Neural cell (in vitro differentiated cells): ENCODE measurements around the gene TAF1L. TPM values are rescaled to one million over a fixed set of nuclear protein-coding genes. Genes with fewer than 3 reads are reported as not detected.
A peak's percentile ranks its signal among the peaks of the same experiment; 100 is the strongest.

Experiments
- H2AFZ ChIP-seq: fragments of 200-600, 300-800 bp; sonication (generic), shearing (Covaris generic); 2 replicates; pipeline ENCODE4 v1.6.0; 2014; ENCODE audit warnings: low read depth, mild to moderate bottlenecking, antibody characterized with exemption, low read length, moderate library complexity
- H3F3A ChIP-seq: fragments of 200-600 bp; shearing (Covaris generic); 2 replicates; pipeline ENCODE4 v1.6.1; 2016; ENCODE audit warnings: mild to moderate bottlenecking, moderate library complexity, mixed read lengths, antibody characterized with exemption, low read length; ENCODE audit not compliant: insufficient read depth, poor library complexity, severe bottlenecking
- H3K27ac ChIP-seq: fragments of 200-600, 300-800 bp; sonication (generic), shearing (Covaris generic); 2 replicates; pipeline ENCODE4 v1.5.1; 2014; ENCODE audit warnings: mild to moderate bottlenecking, low read length, moderate library complexity
- H3K27me3 ChIP-seq: fragments of 300-800, 200-600 bp; sonication (generic), shearing (Covaris generic); 2 replicates; pipeline ENCODE4 v1.6.0; 2014; ENCODE audit warnings: mild to moderate bottlenecking, low read depth, low read length, moderate library complexity; ENCODE audit not compliant: insufficient read depth
- H3K36me3 ChIP-seq: fragments of 300-800, 200-600 bp; sonication (generic), shearing (Covaris generic); 2 replicates; pipeline ENCODE4 v1.5.1; 2014; ENCODE audit warnings: mild to moderate bottlenecking, antibody characterized with exemption, low read length, moderate library complexity; ENCODE audit not compliant: insufficient read depth
- H3K4me2 ChIP-seq: fragments of 300-800, 200-600 bp; sonication (generic), shearing (Covaris generic); 2 replicates; pipeline ENCODE4 v1.6.0; 2014; ENCODE audit warnings: mild to moderate bottlenecking, low read length
- H3K4me3 ChIP-seq: fragments of 300-800, 200-600 bp; sonication (generic), shearing (Covaris generic); 2 replicates; pipeline ENCODE4 v1.5.1; 2014; ENCODE audit warnings: mild to moderate bottlenecking, low read length, moderate library complexity
- H3K79me2 ChIP-seq: fragments of 200-600 bp; shearing (Covaris generic); replicated peaks from 2 replicates; pipeline ENCODE4 v1.6.0; 2014; ENCODE audit warnings: mild to moderate bottlenecking, low read length, moderate library complexity; ENCODE audit not compliant: insufficient read depth
- H3K9ac ChIP-seq: fragments of 300-800, 200-600 bp; sonication (generic), shearing (Covaris generic); 2 replicates; pipeline ENCODE4 v1.6.1; 2016; ENCODE audit warnings: mild to moderate bottlenecking, low read length, mixed read lengths
- H3K9me2 ChIP-seq: fragments of 200-600 bp; shearing (Covaris generic); 2 replicates; pipeline ENCODE4 v1.6.1; 2016; ENCODE audit warnings: mild to moderate bottlenecking, low read length, mixed read lengths; ENCODE audit not compliant: insufficient read depth
- H3K9me3 ChIP-seq: fragments of 200-600, 300-800 bp; sonication (generic), shearing (Covaris generic); 2 replicates; pipeline ENCODE4 v1.6.1; 2016; ENCODE audit warnings: mild to moderate bottlenecking, mixed run types, low read length, moderate library complexity, mixed read lengths
- H4K20me1 ChIP-seq: fragments of 200-600 bp; shearing (Covaris generic); 2 replicates; pipeline ENCODE4 v1.6.1; 2016; ENCODE audit warnings: mild to moderate bottlenecking, mixed run types; ENCODE audit not compliant: insufficient read depth
- CTCF ChIP-seq: fragments of 450-650 bp; IDR thresholded peaks from 2 replicates; pipeline ENCODE4 v1.5.1; 2014; ENCODE audit warnings: antibody characterized with exemption, mild to moderate bottlenecking, moderate library complexity; ENCODE audit not compliant: poor library complexity, severe bottlenecking
- EP300 ChIP-seq: fragments of 450-650 bp; conservative IDR thresholded peaks from 2 replicates; pipeline ENCODE4 v1.6.1; 2014; ENCODE audit warnings: antibody characterized with exemption, mild to moderate bottlenecking, moderate library complexity; ENCODE audit not compliant: poor library complexity, severe bottlenecking
- EZH2 ChIP-seq: fragments of 200-600, 300-800 bp; shearing (Covaris generic), sonication (generic); IDR thresholded peaks from 2 replicates; pipeline ENCODE4 v1.6.1; 2014; ENCODE audit warnings: antibody characterized with exemption, low read length, borderline replicate concordance, mild to moderate bottlenecking; ENCODE audit not compliant: insufficient read depth, poor library complexity, severe bottlenecking
- MXI1 ChIP-seq: fragments of 450-650 bp; conservative IDR thresholded peaks from 2 replicates; pipeline ENCODE4 v1.6.1; 2014; ENCODE audit warnings: antibody characterized with exemption, mild to moderate bottlenecking; ENCODE audit not compliant: poor library complexity, severe bottlenecking
- POLR2AphosphoS5 ChIP-seq: IDR thresholded peaks from 2 replicates; pipeline ENCODE4 v1.6.1; 2012
- RAD21 ChIP-seq: fragments of 450-650 bp; conservative IDR thresholded peaks from 2 replicates; pipeline ENCODE4 v1.6.1; 2014; ENCODE audit warnings: antibody characterized with exemption, mild to moderate bottlenecking, moderate library complexity
- SMC3 ChIP-seq: fragments of 450-650 bp; conservative IDR thresholded peaks from 2 replicates; pipeline ENCODE4 v1.6.1; 2014; ENCODE audit warnings: antibody characterized with exemption, mild to moderate bottlenecking, moderate library complexity; ENCODE audit not compliant: poor library complexity
- TAF1 ChIP-seq: IDR thresholded peaks from 2 replicates; pipeline ENCODE4 v1.6.1; 2012; ENCODE audit warnings: low read depth
- polyA plus RNA-seq: library from polyadenylated mRNA; depleted of rRNA; stranded (reverse); fragments of >200 nt; gene quantifications from 2 replicates; pipeline ENCODE4 v1.2.3, GENCODE V29; 2014
- TF ChIP-seq, protein P1 (sequence below): IDR thresholded peaks from 2 replicates; pipeline ENCODE4 v1.6.1; 2012; ENCODE audit warnings: borderline replicate concordance

Gene TAF1L
- polyA plus RNA-seq, 1 donor from 2014 or later, result not detected

- Histone ChIP-seq H2AFZ (no peak overlapping the region), H3K4me2 (no peak overlapping the region), H3K27ac (no peak overlapping the region), H3K9me2 (no peaks in the 10 kb centered on the region), H3K9me3 (no peaks in the 10 kb centered on the region), H3K36me3 (no peaks in the 10 kb centered on the region), H3K9ac (no peak overlapping the region), H4K20me1 (no peaks in the 10 kb centered on the region), H3K79me2 (no peaks in the 10 kb centered on the region), H3K27me3 (no peaks in the 10 kb centered on the region), H3K4me3 (no peak overlapping the region), H3F3A (no peaks in the 10 kb centered on the region)
- TF ChIP-seq SMC3 (peak; percentile 91), EZH2 (no peak), MXI1 (no peak), RAD21 (peak; percentile 73), TAF1 (no peak), EP300 (no peak), POLR2AphosphoS5 (no peak), CTCF (peak; percentile 86)
- TF ChIP-seq, protein P1, sequence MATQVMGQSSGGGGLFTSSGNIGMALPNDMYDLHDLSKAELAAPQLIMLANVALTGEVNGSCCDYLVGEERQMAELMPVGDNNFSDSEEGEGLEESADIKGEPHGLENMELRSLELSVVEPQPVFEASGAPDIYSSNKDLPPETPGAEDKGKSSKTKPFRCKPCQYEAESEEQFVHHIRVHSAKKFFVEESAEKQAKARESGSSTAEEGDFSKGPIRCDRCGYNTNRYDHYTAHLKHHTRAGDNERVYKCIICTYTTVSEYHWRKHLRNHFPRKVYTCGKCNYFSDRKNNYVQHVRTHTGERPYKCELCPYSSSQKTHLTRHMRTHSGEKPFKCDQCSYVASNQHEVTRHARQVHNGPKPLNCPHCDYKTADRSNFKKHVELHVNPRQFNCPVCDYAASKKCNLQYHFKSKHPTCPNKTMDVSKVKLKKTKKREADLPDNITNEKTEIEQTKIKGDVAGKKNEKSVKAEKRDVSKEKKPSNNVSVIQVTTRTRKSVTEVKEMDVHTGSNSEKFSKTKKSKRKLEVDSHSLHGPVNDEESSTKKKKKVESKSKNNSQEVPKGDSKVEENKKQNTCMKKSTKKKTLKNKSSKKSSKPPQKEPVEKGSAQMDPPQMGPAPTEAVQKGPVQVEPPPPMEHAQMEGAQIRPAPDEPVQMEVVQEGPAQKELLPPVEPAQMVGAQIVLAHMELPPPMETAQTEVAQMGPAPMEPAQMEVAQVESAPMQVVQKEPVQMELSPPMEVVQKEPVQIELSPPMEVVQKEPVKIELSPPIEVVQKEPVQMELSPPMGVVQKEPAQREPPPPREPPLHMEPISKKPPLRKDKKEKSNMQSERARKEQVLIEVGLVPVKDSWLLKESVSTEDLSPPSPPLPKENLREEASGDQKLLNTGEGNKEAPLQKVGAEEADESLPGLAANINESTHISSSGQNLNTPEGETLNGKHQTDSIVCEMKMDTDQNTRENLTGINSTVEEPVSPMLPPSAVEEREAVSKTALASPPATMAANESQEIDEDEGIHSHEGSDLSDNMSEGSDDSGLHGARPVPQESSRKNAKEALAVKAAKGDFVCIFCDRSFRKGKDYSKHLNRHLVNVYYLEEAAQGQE, result no peak
These were observed 55.6 kb downstream of the TAF1L start for GRCh38 chr9:32579706-32580331.

Other genes starting within 250 kb of the TAF1L start
- 2.5 and 3.0 TPM in 2 replicates for gene RIGI, start 109.5 kb downstream of the TAF1L start, polyA plus RNA-seq
- 15.6 and 23.2 TPM in 2 replicates for gene SMIM27, start 83.3 kb downstream of the TAF1L start, polyA plus RNA-seq
- gene TOPORS, start 83.1 kb downstream of the TAF1L start, polyA plus RNA-seq, result 18.0 and 18.6 TPM in 2 replicates
- 131 and 148 TPM in 2 replicates for gene NDUFB6, start 62.5 kb downstream of the TAF1L start, polyA plus RNA-seq
- gene TMEM215, start 147.9 kb upstream of the TAF1L start, polyA plus RNA-seq, result not detected in 2 replicates